HL-60 (cell line): ENCODE measurements around the gene RIBC2.

ENCODE experiments used
- POLR2AphosphoS5 ChIP-seq: IDR thresholded peaks from 2 replicates; pipeline ENCODE4 v1.6.1; 2012; ENCODE audit warnings: low read depth
- REST ChIP-seq: IDR thresholded peaks from 2 replicates; pipeline ENCODE4 v1.6.1; 2012; ENCODE audit warnings: low read depth; ENCODE audit not compliant: insufficient replicate concordance

GRCh38 chr22:45389546-45389945 is 23.9 kb upstream of the RIBC2 start:
- TF ChIP-seq REST = no peak
- no peak for TF ChIP-seq POLR2AphosphoS5
